Measurements from ENCODE around the gene MICAL3. TPM values are rescaled to one million over a fixed set of nuclear protein-coding genes. Genes with fewer than 3 reads are reported as not detected.

MICAL3 gene
- total and polyA plus RNA-seq, 2 of the 8 experiments (the other 6 are each of a cell fraction or from before 2014, with no cell fraction given), result 8.3 to 41.8 TPM

DNA sequence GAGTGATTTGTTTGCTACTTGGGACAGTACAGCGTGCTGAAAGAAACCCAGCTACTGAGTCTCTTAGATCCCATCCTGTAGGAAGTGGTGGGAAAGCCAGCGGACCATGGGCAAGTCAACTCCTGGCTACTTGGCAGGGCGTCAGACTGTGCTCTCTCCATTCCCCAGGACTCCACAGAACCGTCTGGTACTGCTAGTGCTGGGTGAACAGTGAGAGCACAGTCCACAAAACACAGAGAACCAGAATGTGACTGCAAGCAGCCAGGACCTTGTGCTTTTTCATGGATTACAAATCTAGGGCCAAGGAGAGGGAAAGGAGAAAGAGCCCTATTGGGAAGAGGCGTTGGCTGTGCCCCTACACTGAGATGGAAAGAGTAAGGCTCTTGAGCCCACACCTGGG lies 260.3 kb downstream of the MICAL3 start:
- no peak overlapping the region for H2BK5ac ChIP-seq (ENCODE audit: low read depth, low read length)
- no peak overlapping the region for H4K8ac ChIP-seq (ENCODE audit: extremely low read depth, insufficient read depth, low read length)
- H4K91ac ChIP-seq (replicated peaks; ENCODE audit: insufficient read length, low read length), result no peak overlapping the region
- no peak for FAIRE-seq
- peaks cover 0 to 3% of the 10 kb centered on the region in 2 experiments for H4K20me1 ChIP-seq (replicated peaks in 1 of 2; ENCODE audit: control insufficient read depth in 1 of 2, insufficient read depth in 2 of 2, low read length in 2 of 2)
- no peak overlapping the region for H3K56ac ChIP-seq (replicated peaks; ENCODE audit: insufficient read length, low read depth, low read length)
- no peak overlapping the region for H2BK12ac ChIP-seq (ENCODE audit: low read depth, low read length)
- peaks cover 5% of the 10 kb centered on the region; the same call in 1 of the 2 replicates for H3K79me1 ChIP-seq (ENCODE audit: low read depth, low read length)
- peaks cover 0 to 6% (median 0%) of the 10 kb centered on the region in 4 experiments; a peak in 1 of 7 replicates for H3K4me1 ChIP-seq (replicated peaks in 1 of 4; ENCODE audit: control insufficient read depth in 3 of 4, insufficient read depth in 4 of 4, low read length in 3 of 4)
- no peak overlapping the region for H3K9ac ChIP-seq (replicated peaks in 1 of 4; ENCODE audit: extremely low read depth in 1 of 4, low read depth in 3 of 4, low read length in 3 of 4)
- H3K14ac ChIP-seq (ENCODE audit: insufficient read length), result no peak overlapping the region
- H3K9me3 ChIP-seq (ENCODE audit: insufficient read depth in 2 of 2, low read depth in 1 of 2, low read length in 1 of 2), result no peaks in the 10 kb centered on the region
- H3K36me3 ChIP-seq (ENCODE audit: control insufficient read depth in 2 of 4, insufficient read depth in 4 of 4, low read length in 3 of 4), result no peaks in the 10 kb centered on the region
- H3K23me2 ChIP-seq (ENCODE audit: low read depth, low read length), result no peaks in the 10 kb centered on the region
- peaks cover 0 to 32% of the 10 kb centered on the region in 2 experiments; a peak in 2 of 4 replicates for H3K79me2 ChIP-seq (ENCODE audit: control insufficient read depth in 1 of 2, insufficient read depth in 2 of 2, low read length in 2 of 2)
- H3K4me2 ChIP-seq (ENCODE audit: insufficient read depth in 1 of 2, low read depth in 2 of 2, low read length in 2 of 2), result no peak overlapping the region
- no peak overlapping the region for H3K4me3 ChIP-seq (ENCODE audit: extremely low read depth in 1 of 4, insufficient read depth in 2 of 4, low read depth in 3 of 4, low read length in 4 of 4)
- DNase-seq (ENCODE audit: low read depth in 1 of 2, low spot score in 2 of 2), result no peak
- POLR2A ChIA-PET (ENCODE audit: partially characterized antibody), result interaction anchor here (0.6 to 1.4 kb wide), 2 partner anchors 23 to 549 kb away, joined by 4 to 5 read pairs; no protein-coding TSS in a partner anchor
- no peak overlapping the region for H2AFZ ChIP-seq (ENCODE audit: low read length)
- no peak overlapping the region for H2BK15ac ChIP-seq (ENCODE audit: low read length)
- no peaks in the 10 kb centered on the region for H3K27me3 ChIP-seq (replicated peaks in 1 of 4; ENCODE audit: control insufficient read depth in 3 of 4, extremely low read depth in 1 of 4, insufficient read depth in 3 of 4, low read length in 3 of 4)
- no peak overlapping the region for H3K18ac ChIP-seq (ENCODE audit: extremely low read depth, low read length)
- H2BK20ac ChIP-seq (ENCODE audit: low read length), result no peak overlapping the region
- H2BK120ac ChIP-seq (replicated peaks; ENCODE audit: low read depth, low read length), result no peak overlapping the region
- no peak overlapping the region for H3K23ac ChIP-seq (ENCODE audit: insufficient read length)
- CTCF ChIA-PET (ENCODE audit: partially characterized antibody), result interaction anchor here (0.6 to 1.1 kb wide), 3 partner anchors 10 to 204 kb away, joined by 3 to 5 read pairs (median 5); no protein-coding TSS in a partner anchor
- H3K27ac ChIP-seq (ENCODE audit: low read depth, low read length), result no peak overlapping the region
- H2AK5ac ChIP-seq (ENCODE audit: low read depth, low read length), result no peak overlapping the region
- no peak overlapping the region for H4K5ac ChIP-seq (ENCODE audit: insufficient read length, low read depth, low read length)
- H3K4ac ChIP-seq (replicated peaks; ENCODE audit: insufficient read length, low read depth, low read length), result no peak overlapping the region
- 88% methylated on average over 5 of the region's 5 CpGs; no CpG with 5 or more reads in 1 of the 2 experiments for WGBS, 2 experiments (ENCODE audit: extremely low coverage in 1 of 2, insufficient coverage in 1 of 2, insufficient read length in 1 of 2, insufficient replicate concordance in 2 of 2, low coverage in 1 of 2, low lambda C conversion rate in 2 of 2, missing lambda C conversion rate in 1 of 2)
- TF ChIP-seq, protein P1, sequence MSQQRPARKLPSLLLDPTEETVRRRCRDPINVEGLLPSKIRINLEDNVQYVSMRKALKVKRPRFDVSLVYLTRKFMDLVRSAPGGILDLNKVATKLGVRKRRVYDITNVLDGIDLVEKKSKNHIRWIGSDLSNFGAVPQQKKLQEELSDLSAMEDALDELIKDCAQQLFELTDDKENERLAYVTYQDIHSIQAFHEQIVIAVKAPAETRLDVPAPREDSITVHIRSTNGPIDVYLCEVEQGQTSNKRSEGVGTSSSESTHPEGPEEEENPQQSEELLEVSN (IDR thresholded peaks at IDR 0.05), result no peak
- TF ChIP-seq SUZ12 (IDR thresholded peaks at IDR 0.05; ENCODE audit: low read length) (no peak), SP1 (IDR thresholded peaks at IDR 0.05; ENCODE audit: low read depth, low read length) (no peak), EZH2 (IDR thresholded peaks at IDR 0.05; ENCODE audit: low read depth, low read length, severe bottlenecking) (no peak), CHD1 (IDR thresholded peaks at IDR 0.05; ENCODE audit: low read depth, low read length) (no peak), KDM4A (IDR thresholded peaks at IDR 0.05; ENCODE audit: low read depth, low read length, severe bottlenecking) (no peak), HDAC6 (IDR thresholded peaks at IDR 0.05; ENCODE audit: low read depth, low read length) (no peak), SAP30 (IDR thresholded peaks at IDR 0.05; ENCODE audit: insufficient read depth, insufficient replicate concordance, low read length) (no peak), TEAD4 (IDR thresholded peaks at IDR 0.05; ENCODE audit: low read depth, low read length) (no peak), RXRA (IDR thresholded peaks at IDR 0.05; ENCODE audit: insufficient read depth, low read depth, low read length) (no peak), ZNF274 (IDR thresholded peaks at IDR 0.05; ENCODE audit: borderline replicate concordance, extremely low read depth, low read length) (no peak)
- TF ChIP-seq, protein P2, sequence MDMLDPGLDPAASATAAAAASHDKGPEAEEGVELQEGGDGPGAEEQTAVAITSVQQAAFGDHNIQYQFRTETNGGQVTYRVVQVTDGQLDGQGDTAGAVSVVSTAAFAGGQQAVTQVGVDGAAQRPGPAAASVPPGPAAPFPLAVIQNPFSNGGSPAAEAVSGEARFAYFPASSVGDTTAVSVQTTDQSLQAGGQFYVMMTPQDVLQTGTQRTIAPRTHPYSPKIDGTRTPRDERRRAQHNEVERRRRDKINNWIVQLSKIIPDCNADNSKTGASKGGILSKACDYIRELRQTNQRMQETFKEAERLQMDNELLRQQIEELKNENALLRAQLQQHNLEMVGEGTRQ (IDR thresholded peaks at IDR 0.05; ENCODE audit: low read length), result no peak
